Neuronal stem cell (in vitro differentiated cells): Measurements from ENCODE around the gene ABCC8.
A peak's percentile ranks its signal among the peaks of the same experiment; 100 is the strongest.

Experiments
- DNase-seq: peaks from one replicate; pipeline ENCODE4 v3.0.0-alpha.2; 2013; ENCODE audit warnings: low spot score
- H2AFZ ChIP-seq: one replicate; pipeline ENCODE4 v1.6.1; 2013; ENCODE audit warnings: mild to moderate bottlenecking, low read length, inconsistent platforms
- H2AK5ac ChIP-seq: 2 replicates; pipeline ENCODE4 v1.6.1; 2013; ENCODE audit warnings: low read depth, mild to moderate bottlenecking, inconsistent platforms, low read length, moderate library complexity, mixed read lengths
- H2BK120ac ChIP-seq: 2 replicates; pipeline ENCODE4 v1.6.1; 2013; ENCODE audit warnings: low read depth, mild to moderate bottlenecking, inconsistent platforms, low read length, moderate library complexity, mixed read lengths
- H2BK12ac ChIP-seq: one replicate; pipeline ENCODE4 v1.6.1; 2013; ENCODE audit warnings: low read length, inconsistent platforms
- H2BK15ac ChIP-seq: 2 replicates; pipeline ENCODE4 v1.6.1; 2013; ENCODE audit warnings: mild to moderate bottlenecking, low read length, inconsistent platforms, mixed read lengths
- H2BK5ac ChIP-seq: one replicate; pipeline ENCODE4 v1.6.1; 2013; ENCODE audit warnings: inconsistent platforms, mild to moderate bottlenecking, low read length, moderate library complexity
- H3K14ac ChIP-seq: one replicate; pipeline ENCODE4 v1.6.1; 2013; ENCODE audit warnings: low read length, inconsistent platforms
- H3K18ac ChIP-seq: 2 replicates; pipeline ENCODE4 v1.6.1; 2013; ENCODE audit warnings: low read length, inconsistent platforms
- H3K23ac ChIP-seq: 2 replicates; pipeline ENCODE4 v1.6.1; 2013; ENCODE audit warnings: low read depth, mild to moderate bottlenecking, mixed read lengths, low read length, inconsistent platforms; ENCODE audit not compliant: poor library complexity
- H3K27ac ChIP-seq: replicated peaks from 3 replicates; pipeline ENCODE4 v1.5.1; 2013; ENCODE audit warnings: low read length, inconsistent platforms
- H3K27me3 ChIP-seq, 3 experiments: 2 replicates each; pipeline ENCODE4 v1.6.1; 2013; ENCODE audit warnings: low read length in 3 of 3, mild to moderate bottlenecking in 2 of 3, inconsistent platforms in 1 of 3, low read depth in 1 of 3, mixed read lengths in 1 of 3, moderate library complexity in 1 of 3; ENCODE audit not compliant: control insufficient read depth in 3 of 3, insufficient read depth in 3 of 3
- H3K36me3 ChIP-seq, 2 donors: replicated peaks in 1 of 2; 2 replicates each; pipeline ENCODE4 v1.6.1; 2013; ENCODE audit warnings: low read length in 2 of 2; ENCODE audit not compliant: control insufficient read depth in 2 of 2, insufficient read depth in 2 of 2
- H3K4ac ChIP-seq: 2 replicates; pipeline ENCODE4 v1.6.1; 2013; ENCODE audit warnings: inconsistent platforms, mild to moderate bottlenecking, low read length, moderate library complexity
- H3K4me1 ChIP-seq, 2 donors: 1 replicate in 1 of 2; 2 replicates in 1 of 2; pipeline ENCODE4 v1.6.1; 2013; ENCODE audit warnings: low read length in 2 of 2, low read depth in 1 of 2; ENCODE audit not compliant: control insufficient read depth in 2 of 2, insufficient read depth in 1 of 2
- H3K4me2 ChIP-seq: one replicate; pipeline ENCODE4 v1.6.1; 2013; ENCODE audit warnings: mild to moderate bottlenecking, low read length, inconsistent platforms; ENCODE audit not compliant: insufficient read depth, poor library complexity, severe bottlenecking
- H3K4me3 ChIP-seq, 2 donors: 2 replicates each; pipeline ENCODE4 v1.5.1; 2013; ENCODE audit warnings: low read length in 2 of 2, mild to moderate bottlenecking in 2 of 2, inconsistent platforms in 1 of 2, moderate library complexity in 1 of 2
- H3K79me1 ChIP-seq: one replicate; pipeline ENCODE4 v1.6.1; 2013; ENCODE audit warnings: low read depth, mild to moderate bottlenecking, inconsistent platforms, low read length, moderate library complexity
- H3K9ac ChIP-seq: one replicate; pipeline ENCODE4 v1.6.1; 2013; ENCODE audit warnings: mild to moderate bottlenecking, low read depth, low read length, inconsistent platforms; ENCODE audit not compliant: poor library complexity
- H3K9me3 ChIP-seq, 2 donors: replicated peaks in 1 of 2; 2 replicates each; pipeline versions ENCODE3 to v1.6.1; 2013; ENCODE audit warnings: low read length in 2 of 2, mild to moderate bottlenecking in 2 of 2, inconsistent platforms in 1 of 2, low read depth in 1 of 2, mixed read lengths in 1 of 2, moderate library complexity in 1 of 2; ENCODE audit not compliant: control insufficient read depth in 2 of 2, insufficient read depth in 1 of 2
- H4K8ac ChIP-seq: one replicate; pipeline ENCODE4 v1.6.1; 2013; ENCODE audit warnings: low read depth, mild to moderate bottlenecking, inconsistent platforms, low read length, moderate library complexity
- H4K91ac ChIP-seq: one replicate; pipeline ENCODE4 v1.6.1; 2013; ENCODE audit warnings: low read length, low read depth, mild to moderate bottlenecking, inconsistent platforms; ENCODE audit not compliant: poor library complexity
- WGBS, 2 donors: extraction: QIAGEN DNeasy Blood & Tissue Kit; methylation state at CpG; one replicate each; pipeline ENCODE4 v1.1.7; 2013; ENCODE audit warnings: missing lambda C conversion rate in 2 of 2, mixed read lengths in 1 of 2; ENCODE audit not compliant: insufficient read length in 2 of 2, insufficient replicate concordance in 1 of 2; ENCODE audit errors: extremely low coverage in 2 of 2; 5-methylcytosine and 5-hydroxymethylcytosine counted together

ABCC8 gene

DNA sequence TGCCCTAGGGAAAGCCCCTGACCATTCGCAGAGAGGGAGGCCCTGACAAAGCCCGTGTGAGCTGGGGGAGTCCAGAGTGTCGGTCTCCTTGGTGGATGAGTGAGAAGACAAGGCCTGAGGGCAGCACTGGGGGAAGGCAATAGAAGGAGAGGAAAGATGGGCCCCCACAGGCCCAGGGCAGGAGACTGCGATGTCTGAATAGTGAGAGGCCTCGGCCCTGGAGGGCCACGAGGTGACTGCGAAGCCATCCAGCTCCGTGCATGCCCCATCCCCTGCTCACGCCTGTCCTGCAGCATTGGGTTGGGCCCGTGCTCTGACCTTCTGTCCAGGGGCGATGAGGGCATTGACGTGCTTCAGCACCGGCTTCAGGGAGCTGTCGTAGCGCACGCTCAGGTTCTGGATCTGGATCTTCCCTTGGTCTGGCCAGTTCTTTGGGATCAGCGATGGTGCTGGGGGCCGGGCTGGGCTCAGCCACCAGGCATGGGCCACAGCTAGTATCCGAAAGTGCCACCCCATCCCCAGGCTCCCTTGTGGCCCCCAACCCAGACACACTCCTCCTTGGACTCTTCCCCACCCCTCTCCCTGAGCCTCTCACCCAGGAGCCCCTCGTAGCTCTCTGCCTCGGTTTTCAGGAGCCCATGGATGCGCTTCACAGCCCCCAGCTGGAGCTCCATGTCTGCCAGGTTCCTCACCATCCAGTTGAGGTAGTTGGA lies 79.9 kb downstream of the ABCC8 start:
- no peaks in the 10 kb centered on the region for H3K9me3 ChIP-seq
- H3K4ac ChIP-seq = no peak overlapping the region
- H4K91ac ChIP-seq = no peak overlapping the region
- H4K8ac ChIP-seq = no peak overlapping the region
- H3K9ac ChIP-seq = peak overlapping the region; percentile 13
- WGBS, 2 donors = no CpG with 5 or more reads among the region's 22 CpGs
- no peak overlapping the region for H2BK5ac ChIP-seq
- H2AFZ ChIP-seq = no peak overlapping the region
- no peak overlapping the region for H3K27ac ChIP-seq
- H3K23ac ChIP-seq = peak overlapping the region; percentile 19
- H2AK5ac ChIP-seq = no peak overlapping the region
- no peaks in the 10 kb centered on the region for H3K4me1 ChIP-seq
- H2BK15ac ChIP-seq = no peak overlapping the region
- no peak overlapping the region for H2BK12ac ChIP-seq
- peak overlapping the region; percentile 53 for H3K18ac ChIP-seq
- H3K4me2 ChIP-seq = no peak overlapping the region
- H3K79me1 ChIP-seq = no peaks in the 10 kb centered on the region
- H3K4me3 ChIP-seq = no peak overlapping the region
- H3K27me3 ChIP-seq = peaks cover 0 to 37% (median 0%) of the 10 kb centered on the region in 3 experiments
- H3K14ac ChIP-seq = no peak overlapping the region
- DNase-seq = no peak
- H3K36me3 ChIP-seq = no peaks in the 10 kb centered on the region
- no peak overlapping the region for H2BK120ac ChIP-seq

- H3K27ac ChIP-seq = no peak overlapping the region
- no peaks in the 10 kb centered on the region for H3K4me1 ChIP-seq
- no peak overlapping the region for H4K8ac ChIP-seq
- no peak overlapping the region for H3K18ac ChIP-seq
- H3K4me3 ChIP-seq = no peak overlapping the region
- DNase-seq = no peak
- H3K4ac ChIP-seq = no peak overlapping the region
- H3K23ac ChIP-seq = peak overlapping the region; percentile 34
- no peak overlapping the region for H2BK12ac ChIP-seq
- no peak overlapping the region for H3K14ac ChIP-seq
- H2AK5ac ChIP-seq = no peak overlapping the region
- H2BK15ac ChIP-seq = no peak overlapping the region
- H3K27me3 ChIP-seq = peaks cover 0 to 45% (median 2%) of the 10 kb centered on the region in 3 experiments
- no peak overlapping the region for H2BK5ac ChIP-seq
- no CpG with 5 or more reads among the region's 6 CpGs for WGBS, 2 donors
- H4K91ac ChIP-seq = no peak overlapping the region
- no peak overlapping the region for H2BK120ac ChIP-seq
- H3K4me2 ChIP-seq = no peak overlapping the region
- no peaks in the 10 kb centered on the region for H3K36me3 ChIP-seq
- H3K79me1 ChIP-seq = no peaks in the 10 kb centered on the region
- no peaks in the 10 kb centered on the region for H3K9me3 ChIP-seq
- peak overlapping the region; percentile 51 for H3K9ac ChIP-seq
- H2AFZ ChIP-seq = no peak overlapping the region
Measured at GRCh38 chr11:17395978-17396377, 80.7 kb downstream of the ABCC8 start.

GRCh38 chr11:17395554-17395961 lies 81.1 kb downstream of the ABCC8 start:
- no peak for DNase-seq
- no CpG with 5 or more reads among the region's 20 CpGs for WGBS, 2 donors
- Histone ChIP-seq H2BK15ac (no peak overlapping the region), H2AFZ (no peak overlapping the region), H4K91ac (no peak overlapping the region), H3K4me1 (no peaks in the 10 kb centered on the region), H2AK5ac (peak overlapping the region; percentile 90), H2BK5ac (peak overlapping the region; percentile 29), H2BK120ac (no peak overlapping the region), H3K9ac (peak overlapping the region; percentile 32), H3K9me3 (no peaks in the 10 kb centered on the region), H3K4me3 (no peak overlapping the region), H3K23ac (peak overlapping the region; percentile 44), H3K18ac (peak overlapping the region; percentile 78), H3K36me3 (no peaks in the 10 kb centered on the region), H2BK12ac (no peak overlapping the region), H3K27ac (no peak overlapping the region), H4K8ac (no peak overlapping the region), H3K4me2 (no peak overlapping the region), H3K27me3 (peaks cover 0 to 45% (median 2%) of the 10 kb centered on the region in 3 experiments), H3K14ac (peak overlapping the region; percentile 4), H3K79me1 (no peaks in the 10 kb centered on the region), H3K4ac (peak overlapping the region; percentile 46)

DNA sequence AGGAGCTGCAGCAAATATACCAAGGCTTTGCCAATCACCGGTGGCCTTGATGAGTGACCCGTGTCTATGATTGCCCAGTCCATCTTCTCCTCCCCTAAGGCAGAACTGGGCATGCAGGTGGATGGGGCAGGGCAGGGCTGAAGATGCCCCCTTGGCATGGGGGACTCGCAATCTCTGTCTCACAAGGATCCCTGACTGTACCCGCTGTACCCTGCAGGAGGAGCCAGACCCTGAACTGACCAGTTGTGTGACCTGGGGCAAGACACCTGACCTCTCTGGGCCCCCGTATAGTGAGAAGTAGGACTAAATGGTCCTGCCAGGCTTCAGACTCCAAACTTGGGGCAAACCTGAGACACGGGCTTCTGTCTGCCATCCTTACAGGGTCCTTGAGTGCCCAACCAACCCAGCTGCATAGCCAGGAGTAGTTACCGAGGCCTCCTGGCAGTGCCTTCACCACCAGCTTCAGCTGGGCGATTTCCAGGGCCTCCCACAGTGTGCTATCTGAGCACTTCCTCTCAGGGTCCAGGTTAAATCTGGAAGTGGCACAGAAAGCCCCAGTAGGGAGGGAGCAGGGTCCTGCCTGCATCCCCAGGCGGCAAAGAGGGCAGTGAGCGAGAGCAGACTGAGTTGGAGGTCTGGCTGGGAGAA lies 81.8 kb downstream of the ABCC8 start:
- Histone ChIP-seq H3K23ac (peak overlapping the region; percentile 2), H3K27me3 (peaks cover 0 to 46% (median 2%) of the 10 kb centered on the region in 3 experiments)

More for the DNA sequence above, 81.8 kb downstream of the ABCC8 start:
- H4K91ac ChIP-seq = no peak overlapping the region
- peak overlapping the region; percentile 29 for H2BK5ac ChIP-seq
- WGBS, 2 donors = no CpG with 5 or more reads among the region's 10 CpGs
- H4K8ac ChIP-seq = no peak overlapping the region
- H2AK5ac ChIP-seq = peak overlapping the region; percentile 90
- no peak overlapping the region for H3K4me3 ChIP-seq
- H2AFZ ChIP-seq = no peak overlapping the region
- no peaks in the 10 kb centered on the region for H3K36me3 ChIP-seq
- no peaks in the 10 kb centered on the region for H3K79me1 ChIP-seq
- H3K27ac ChIP-seq = no peak overlapping the region
- peak overlapping the region; percentile 68 for H3K18ac ChIP-seq
- peaks cover 2% of the 10 kb centered on the region in 2 donors for H3K4me1 ChIP-seq
- no peak overlapping the region for H3K4me2 ChIP-seq
- no peaks in the 10 kb centered on the region for H3K9me3 ChIP-seq
- peak overlapping the region; percentile 77 for H2BK15ac ChIP-seq
- H2BK120ac ChIP-seq = no peak overlapping the region
- no peak overlapping the region for H3K14ac ChIP-seq
- DNase-seq = no peak
- no peak overlapping the region for H3K4ac ChIP-seq
- no peak overlapping the region for H2BK12ac ChIP-seq
- peak overlapping the region; percentile 32 for H3K9ac ChIP-seq
